Parathyroid adenoma (tissue), 2 donors: ENCODE measurements around the gene HSPB1.

ENCODE experiments used
- H2AFZ ChIP-seq: fragments of 300-600 bp; sonication (generic); one replicate; pipeline ENCODE4 v1.7.0; 2017; ENCODE audit warnings: antibody characterized with exemption, mild to moderate bottlenecking
- H3K27ac ChIP-seq: fragments of 300-600 bp; sonication (generic); one replicate; pipeline ENCODE4 v1.7.0; 2017
- H3K27me3 ChIP-seq: fragments of 300-600 bp; sonication (generic); one replicate; pipeline ENCODE4 v1.7.0; 2017; ENCODE audit warnings: low read length; ENCODE audit not compliant: control insufficient read depth, insufficient read depth
- H3K36me3 ChIP-seq: fragments of 300-600 bp; sonication (generic); one replicate; pipeline ENCODE4 v1.7.0; 2017; ENCODE audit warnings: low read length; ENCODE audit not compliant: control insufficient read depth, insufficient read depth
- H3K4me1 ChIP-seq: fragments of 300-600 bp; sonication (generic); one replicate; pipeline ENCODE4 v1.7.0; 2017; ENCODE audit warnings: control low read depth
- H3K4me2 ChIP-seq: fragments of 300-600 bp; sonication (generic); one replicate; pipeline ENCODE4 v1.7.0; 2017; ENCODE audit warnings: low read length
- H3K4me3 ChIP-seq: fragments of 300-600 bp; sonication (generic); one replicate; pipeline ENCODE4 v1.7.0; 2017; ENCODE audit warnings: low read depth, low read length
- H3K79me2 ChIP-seq: fragments of 300-600 bp; sonication (generic); one replicate; pipeline ENCODE4 v1.7.0; 2017; ENCODE audit warnings: control low read depth
- H3K9ac ChIP-seq: fragments of 300-600 bp; sonication (generic); one replicate; pipeline ENCODE4 v1.7.0; 2017; ENCODE audit warnings: mild to moderate bottlenecking
- H3K9me3 ChIP-seq: fragments of 300-600 bp; sonication (generic); one replicate; pipeline ENCODE4 v1.7.0; 2017; ENCODE audit warnings: low read length; ENCODE audit not compliant: control insufficient read depth
- CTCF ChIP-seq: fragments of 300-600 bp; sonication (generic); IDR thresholded peaks from one replicate; pipeline ENCODE4 v1.7.0; 2017; ENCODE audit warnings: antibody characterized with exemption, mild to moderate bottlenecking
- donor health status: primary hyperparathyroidism.

HSPB1 gene

GRCh38 chr7:76336094-76336493 is 33.6 kb downstream of the HSPB1 start:
- H3K4me1 ChIP-seq: peaks cover 7% of the 10 kb centered on the region
- H3K9ac ChIP-seq: no peak overlapping the region
- no peaks in the 10 kb centered on the region for H3K9me3 ChIP-seq
- no peaks in the 10 kb centered on the region for H3K36me3 ChIP-seq
- H3K4me3 ChIP-seq: no peak overlapping the region
- no peak overlapping the region for H3K4me2 ChIP-seq
- no peak overlapping the region for H2AFZ ChIP-seq
- H3K79me2 ChIP-seq: peaks cover 74% of the 10 kb centered on the region
- no peaks in the 10 kb centered on the region for H3K27me3 ChIP-seq
- no peak for TF ChIP-seq CTCF
- no peak overlapping the region for H3K27ac ChIP-seq

- Histone ChIP-seq H3K36me3 (no peaks in the 10 kb centered on the region), H3K27me3 (no peaks in the 10 kb centered on the region), H3K4me1 (peaks cover 9% of the 10 kb centered on the region), H3K9ac (no peak overlapping the region), H2AFZ (no peak overlapping the region), H3K4me2 (no peak overlapping the region), H3K4me3 (no peak overlapping the region), H3K79me2 (peaks cover 74% of the 10 kb centered on the region), H3K9me3 (no peaks in the 10 kb centered on the region), H3K27ac (no peak overlapping the region)
- no peak for TF ChIP-seq CTCF
These were observed 34.7 kb downstream of the HSPB1 start for GRCh38 chr7:76337147-76337546.

- no peak overlapping the region for H2AFZ ChIP-seq
- H3K9ac ChIP-seq: no peak overlapping the region
- no peak overlapping the region for H3K4me3 ChIP-seq
- peaks cover 74% of the 10 kb centered on the region for H3K79me2 ChIP-seq
- no peak overlapping the region for H3K27ac ChIP-seq
- H3K36me3 ChIP-seq: no peaks in the 10 kb centered on the region
- no peak for TF ChIP-seq CTCF
- H3K9me3 ChIP-seq: no peaks in the 10 kb centered on the region
- no peaks in the 10 kb centered on the region for H3K27me3 ChIP-seq
- H3K4me2 ChIP-seq: no peak overlapping the region
- H3K4me1 ChIP-seq: peaks cover 9% of the 10 kb centered on the region
These were observed 36.0 kb downstream of the HSPB1 start for GRCh38 chr7:76338298-76339084.

GRCh38 chr7:76340617-76341131 is 38.2 kb downstream of the HSPB1 start:
- H3K4me2 ChIP-seq: no peak overlapping the region
- peaks cover 80% of the 10 kb centered on the region for H3K79me2 ChIP-seq
- H2AFZ ChIP-seq: no peak overlapping the region
- H3K27ac ChIP-seq: no peak overlapping the region
- no peaks in the 10 kb centered on the region for H3K36me3 ChIP-seq
- H3K9ac ChIP-seq: no peak overlapping the region
- H3K4me1 ChIP-seq: peaks cover 9% of the 10 kb centered on the region
- H3K4me3 ChIP-seq: no peak overlapping the region
- H3K9me3 ChIP-seq: no peaks in the 10 kb centered on the region
- H3K27me3 ChIP-seq: no peaks in the 10 kb centered on the region
- TF ChIP-seq CTCF: no peak

GRCh38 chr7:76342222-76342621 is 39.7 kb downstream of the HSPB1 start:
- no peak overlapping the region for H3K4me2 ChIP-seq
- H2AFZ ChIP-seq: no peak overlapping the region
- H3K36me3 ChIP-seq: no peaks in the 10 kb centered on the region
- no peaks in the 10 kb centered on the region for H3K9me3 ChIP-seq
- TF ChIP-seq CTCF: no peak
- no peak overlapping the region for H3K9ac ChIP-seq
- no peak overlapping the region for H3K27ac ChIP-seq
- H3K4me3 ChIP-seq: no peak overlapping the region
- H3K27me3 ChIP-seq: no peaks in the 10 kb centered on the region
- peaks cover 83% of the 10 kb centered on the region for H3K79me2 ChIP-seq
- peaks cover 9% of the 10 kb centered on the region for H3K4me1 ChIP-seq
